NCI-H2107 (cell line): ENCODE results near the gene PFKFB1.

ENCODE experiments used
- DNase-seq: peaks from one replicate; lab custom pipeline; 2025; lab: John Stamatoyannopoulos, UW

Gene PFKFB1

DNA sequence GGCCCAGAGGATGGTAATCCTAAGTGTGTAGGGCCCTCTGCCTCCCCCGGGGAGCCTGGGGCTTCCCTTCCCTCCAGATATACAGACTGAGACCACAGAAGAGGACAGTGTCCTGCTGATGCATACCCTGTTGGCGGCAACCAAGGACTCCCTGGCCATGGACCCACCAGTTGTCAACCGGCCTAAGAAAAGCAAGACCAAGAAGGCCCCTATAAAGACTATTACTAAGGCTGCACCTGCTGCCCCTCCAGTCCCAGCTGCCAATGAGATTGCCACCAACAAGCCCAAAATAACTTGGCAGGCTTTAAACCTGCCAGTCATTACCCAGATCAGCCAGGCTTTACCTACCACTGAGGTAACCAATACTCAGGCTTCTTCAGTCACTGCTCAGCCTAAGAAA is 71.4 kb downstream of the PFKFB1 start:
- no peak for DNase-seq

DNA sequence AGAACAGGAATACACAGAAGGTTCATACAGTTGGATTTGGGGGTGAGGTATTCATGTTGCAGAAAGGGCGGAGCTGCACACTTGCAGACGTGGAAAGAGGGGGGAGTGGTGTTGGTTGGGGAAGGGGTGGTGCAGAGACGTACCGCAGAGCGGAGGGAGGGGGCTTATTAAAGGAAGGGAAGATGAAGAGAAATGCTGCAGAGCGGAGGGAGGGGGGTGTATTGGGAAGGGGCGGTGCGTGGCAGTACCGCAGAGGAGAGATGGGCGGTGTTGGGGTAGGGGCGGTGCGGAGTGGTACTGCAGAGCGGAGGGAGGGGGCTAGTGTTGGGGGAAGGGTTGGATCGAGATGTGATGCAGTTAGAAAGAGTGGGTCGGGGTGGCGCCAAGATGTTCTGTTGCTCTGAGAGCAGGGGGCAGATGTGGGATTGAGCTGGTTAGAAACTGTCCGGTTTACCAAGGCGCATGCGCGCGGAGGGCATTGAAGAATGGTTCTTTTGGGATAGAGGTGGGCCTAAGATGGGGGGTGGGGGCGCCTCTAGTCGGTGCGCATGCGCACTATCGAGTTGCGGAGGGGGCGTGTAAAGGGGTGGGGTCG is 72.5 kb downstream of the PFKFB1 start:
- peak; percentile 8 for DNase-seq

- no peak for DNase-seq
Observed at GRCh38 chrX:54920610-54921426, 73.2 kb downstream of the PFKFB1 start, which contains the start of gene TRO. Gene TRO (plus strand): TSS chrX:54920824. CDS start chrX:54922247, 1,423 bp downstream.

DNA sequence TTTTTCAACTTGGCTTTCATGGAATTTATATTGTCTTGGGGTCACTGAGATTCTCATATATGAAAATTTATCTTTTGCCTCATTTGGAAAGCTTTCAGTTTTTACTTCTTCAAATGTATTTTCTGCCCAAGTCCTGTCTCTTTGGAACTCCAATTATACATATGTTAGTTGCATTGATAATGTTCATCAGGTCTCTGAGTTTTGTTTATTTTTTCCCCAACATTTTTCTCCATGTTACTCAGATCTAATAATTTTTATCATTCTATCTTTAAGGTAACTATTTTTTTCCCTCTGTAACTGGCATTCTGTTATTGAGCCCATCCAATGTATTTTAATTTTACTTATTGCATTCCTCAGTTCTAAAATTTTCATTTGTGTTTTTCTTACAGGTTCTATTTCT is 84.0 kb downstream of the PFKFB1 start:
- no peak for DNase-seq

DNA sequence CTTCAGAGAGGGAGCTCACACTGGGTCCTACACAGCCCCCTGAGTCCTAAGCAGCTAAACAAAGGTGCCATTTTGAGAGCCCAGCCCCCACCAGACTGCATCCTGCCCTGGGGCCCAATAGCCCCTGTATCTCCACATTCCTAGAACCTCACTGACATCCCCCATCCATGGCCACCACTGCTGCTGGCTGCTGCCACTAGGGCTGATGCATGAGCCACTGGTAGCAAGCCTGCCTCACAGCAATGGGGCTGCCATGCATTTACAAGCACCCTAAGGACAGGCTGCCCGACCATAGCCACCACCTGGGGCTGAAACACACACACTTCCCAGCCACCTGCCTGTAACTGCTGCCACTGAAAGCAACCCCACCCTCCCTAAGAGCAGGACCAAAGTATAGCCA is 99.8 kb downstream of the PFKFB1 start:
- no peak for DNase-seq

DNA sequence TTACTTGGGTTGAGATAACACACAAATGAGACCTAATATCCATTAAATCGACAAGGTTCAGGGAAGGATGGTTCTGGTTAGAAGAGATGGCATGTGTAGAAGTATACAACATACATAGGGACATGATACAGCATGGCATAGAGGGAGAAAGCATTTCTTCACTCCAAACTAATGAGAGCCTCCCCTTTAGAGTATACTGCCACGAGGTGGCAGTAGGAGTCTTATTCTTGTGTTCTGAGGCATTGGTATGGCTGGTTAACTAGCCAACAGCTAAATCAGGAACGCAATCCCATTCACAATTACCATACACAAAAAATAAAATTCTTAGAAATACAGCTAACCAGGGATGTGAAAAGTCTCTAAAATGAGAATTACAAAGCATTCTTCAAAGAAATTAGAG is 102.4 kb downstream of the PFKFB1 start:
- no peak for DNase-seq

DNA sequence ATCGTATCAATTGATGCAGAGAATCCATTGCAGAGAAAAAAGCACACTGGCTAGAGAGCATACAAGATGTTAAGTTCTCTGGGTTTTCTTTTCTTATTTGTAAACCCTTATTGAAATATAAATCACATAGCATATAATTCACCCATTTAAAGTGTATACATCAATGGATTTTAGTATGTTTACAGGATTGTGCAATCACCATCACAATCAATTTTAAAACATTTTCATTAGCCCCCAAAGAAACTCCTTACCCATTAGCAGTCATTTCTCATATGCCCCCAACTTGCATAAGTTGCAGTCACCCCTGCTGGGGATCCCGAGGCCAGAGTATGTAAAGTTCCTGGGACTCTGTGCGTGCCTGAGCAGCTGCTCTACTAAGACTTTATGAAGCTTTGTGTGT is 108.2 kb downstream of the PFKFB1 start:
- DNase-seq = no peak
